ENCODE results near the gene GPR157.
"Not testable (repeated sequence)": the region's sequence is repeated elsewhere in the genome, so short reads cannot be mapped to it uniquely, and the experiment has no call there.

The GPR157 gene

GRCh38 chr1:9115351-9116205 lies 13.3 kb downstream of the GPR157 start:
- DNase-seq, result peak; percentile 52

GRCh38 chr1:9112961-9113880 lies 15.7 kb downstream of the GPR157 start:
- no peak for DNase-seq

GRCh38 chr1:9111957-9112356 lies 16.9 kb downstream of the GPR157 start:
- no peak for DNase-seq

GRCh38 chr1:9111357-9111691 lies 17.6 kb downstream of the GPR157 start:
- DNase-seq, result no peak

GRCh38 chr1:9110669-9111356 lies 18.1 kb downstream of the GPR157 start:
- DNase-seq, result peak; percentile 91

- DNase-seq, result no peak
Observed at GRCh38 chr1:9108056-9108665, 20.7 kb downstream of the GPR157 start.

- DNase-seq, result no peak
Observed at GRCh38 chr1:9107136-9107535, 21.8 kb downstream of the GPR157 start.

GRCh38 chr1:9106286-9106685 lies 22.6 kb downstream of the GPR157 start:
- no peak for DNase-seq

- no peak for DNase-seq
Observed at GRCh38 chr1:9105336-9105867, 23.5 kb downstream of the GPR157 start.

- DNase-seq, result peak; percentile 79
Observed at GRCh38 chr1:9101510-9102146, 27.3 kb downstream of the GPR157 start.

GRCh38 chr1:9100471-9101043 lies 28.3 kb downstream of the GPR157 start:
- no peak for DNase-seq

GRCh38 chr1:9099555-9099954 lies 29.3 kb downstream of the GPR157 start:
- DNase-seq, result no peak

GRCh38 chr1:9097947-9098705 lies 30.8 kb downstream of the GPR157 start:
- no peak for DNase-seq

- DNase-seq, result no peak
Observed at GRCh38 chr1:9095818-9096217, 33.1 kb downstream of the GPR157 start.

GRCh38 chr1:9093996-9094595 lies 34.8 kb downstream of the GPR157 start:
- DNase-seq, result not testable (repeated sequence)

- DNase-seq, result no peak
Observed at GRCh38 chr1:9093581-9093980, 35.3 kb downstream of the GPR157 start.

- no peak for DNase-seq
Observed at GRCh38 chr1:9093091-9093490, 35.8 kb downstream of the GPR157 start.

GRCh38 chr1:9088807-9089206 lies 40.1 kb downstream of the GPR157 start:
- no peak for DNase-seq

- DNase-seq, result no peak
Observed at GRCh38 chr1:9087411-9088125, 41.3 kb downstream of the GPR157 start.

- no peak for DNase-seq
Observed at GRCh38 chr1:9086796-9087195, 42.1 kb downstream of the GPR157 start.

All from suppressor macrophage treated with lipopolysaccharide for 4 hours (primary cell).